Loucy (cell line): Measurements from ENCODE around the gene KIF18B.

Source experiments
- H2AFZ ChIP-seq: fragments of 200-600 bp; sonication (generic); 2 replicates; pipeline ENCODE4 v1.6.0; 2016; ENCODE audit warnings: antibody characterized with exemption, mild to moderate bottlenecking, low read length, moderate library complexity
- H3F3A ChIP-seq: fragments of 200-600 bp; 2 replicates; pipeline ENCODE4 v1.6.0; 2016; ENCODE audit warnings: antibody characterized with exemption, low read depth, mild to moderate bottlenecking
- H3K27me3 ChIP-seq: fragments of 200-600 bp; sonication (generic); 2 replicates; pipeline ENCODE4 v1.6.1; 2014; ENCODE audit warnings: low read length, mild to moderate bottlenecking; ENCODE audit not compliant: insufficient read depth, poor library complexity, severe bottlenecking
- H3K36me3 ChIP-seq: fragments of 200-600 bp; sonication (generic); 2 replicates; pipeline ENCODE4 v1.6.1; 2016; ENCODE audit warnings: low read length; ENCODE audit not compliant: insufficient read depth
- H3K4me1 ChIP-seq: fragments of 200-600 bp; sonication (generic); 2 replicates; pipeline ENCODE4 v1.5.1; 2014; ENCODE audit warnings: low read length, mild to moderate bottlenecking; ENCODE audit not compliant: insufficient read depth, poor library complexity, severe bottlenecking
- H3K4me2 ChIP-seq: fragments of 200-600 bp; sonication (generic); 2 replicates; pipeline ENCODE4 v1.6.0; 2014; ENCODE audit warnings: antibody characterized with exemption, low read length, low read depth, mild to moderate bottlenecking; ENCODE audit not compliant: poor library complexity, severe bottlenecking
- H3K4me3 ChIP-seq: fragments of 200-600 bp; sonication (generic); 2 replicates; pipeline ENCODE4 v1.5.1; 2014; ENCODE audit warnings: low read length, mild to moderate bottlenecking, mixed read lengths; ENCODE audit not compliant: poor library complexity, severe bottlenecking
- H3K79me2 ChIP-seq: fragments of 200-600 bp; sonication (generic); 2 replicates; pipeline ENCODE4 v1.6.1; 2014; ENCODE audit warnings: low read length; ENCODE audit not compliant: insufficient read depth
- H3K9ac ChIP-seq: fragments of 200-600 bp; sonication (generic); 2 replicates; pipeline ENCODE4 v1.6.0; 2014; ENCODE audit warnings: mild to moderate bottlenecking, low read depth, low read length, moderate library complexity; ENCODE audit not compliant: poor library complexity, severe bottlenecking
- H3K9me2 ChIP-seq: fragments of 200-600 bp; sonication (generic); replicated peaks from 2 replicates; pipeline ENCODE4 v1.6.1; 2016; ENCODE audit warnings: low read depth, low read length, mixed read lengths
- H3K9me3 ChIP-seq: fragments of 200-600 bp; sonication (generic); 2 replicates; pipeline ENCODE4 v1.6.1; 2014; ENCODE audit warnings: mild to moderate bottlenecking, antibody characterized with exemption, low read length, low read depth; ENCODE audit not compliant: insufficient read depth
- H4K20me1 ChIP-seq: fragments of 200-600 bp; sonication (generic); 2 replicates; pipeline ENCODE4 v1.6.0; 2014; ENCODE audit warnings: antibody characterized with exemption, low read length, mild to moderate bottlenecking; ENCODE audit not compliant: insufficient read depth, poor library complexity, severe bottlenecking
- EZH2phosphoT487 ChIP-seq: fragments of 200-600 bp; IDR thresholded peaks from 2 replicates; pipeline ENCODE4 v1.6.1; 2018; ENCODE audit warnings: antibody characterized with exemption, mild to moderate bottlenecking, moderate library complexity, borderline replicate concordance
- TF ChIP-seq, protein P1 (sequence below): fragments of 200-600 bp; sonication (generic); conservative IDR thresholded peaks from 2 replicates; pipeline ENCODE4 v1.5.1; 2014; ENCODE audit warnings: mild to moderate bottlenecking, antibody characterized with exemption, low read length

The KIF18B gene

DNA sequence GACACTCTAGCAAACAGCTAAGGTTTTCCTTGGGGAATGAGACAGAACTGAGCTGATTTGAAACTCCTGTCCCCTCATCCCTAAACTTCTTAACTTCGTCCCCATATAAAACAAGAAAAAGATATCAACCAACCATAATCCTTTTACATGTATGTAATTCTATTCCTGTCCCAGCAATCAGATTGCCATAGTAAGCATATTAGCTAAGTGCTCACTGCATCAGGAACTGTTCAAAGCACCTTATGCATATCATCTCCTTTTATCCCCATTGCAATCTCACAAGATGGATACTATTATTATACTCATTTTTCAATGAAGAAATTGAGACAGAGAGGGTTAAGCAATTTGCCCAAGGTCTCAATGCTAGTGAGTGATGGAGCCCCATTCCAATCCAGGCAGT, 6.8 kb downstream of the KIF18B start:
- Histone ChIP-seq H3K4me3 (peak overlapping the region; percentile 67), H3K9me3 (no peaks in the 10 kb centered on the region), H3K27me3 (no peaks in the 10 kb centered on the region), H2AFZ (no peak overlapping the region), H3K4me1 (peaks cover 55% of the 10 kb centered on the region), H3K9ac (peak overlapping the region; percentile 34), H3K9me2 (no peaks in the 10 kb centered on the region), H3F3A (no peaks in the 10 kb centered on the region), H3K79me2 (peaks cover 97% of the 10 kb centered on the region), H3K36me3 (peaks cover 16% of the 10 kb centered on the region; the same call in 1 of the 2 replicates), H4K20me1 (peaks cover 42% of the 10 kb centered on the region), H3K4me2 (peak overlapping the region; percentile 86)
- TF ChIP-seq, protein P1, sequence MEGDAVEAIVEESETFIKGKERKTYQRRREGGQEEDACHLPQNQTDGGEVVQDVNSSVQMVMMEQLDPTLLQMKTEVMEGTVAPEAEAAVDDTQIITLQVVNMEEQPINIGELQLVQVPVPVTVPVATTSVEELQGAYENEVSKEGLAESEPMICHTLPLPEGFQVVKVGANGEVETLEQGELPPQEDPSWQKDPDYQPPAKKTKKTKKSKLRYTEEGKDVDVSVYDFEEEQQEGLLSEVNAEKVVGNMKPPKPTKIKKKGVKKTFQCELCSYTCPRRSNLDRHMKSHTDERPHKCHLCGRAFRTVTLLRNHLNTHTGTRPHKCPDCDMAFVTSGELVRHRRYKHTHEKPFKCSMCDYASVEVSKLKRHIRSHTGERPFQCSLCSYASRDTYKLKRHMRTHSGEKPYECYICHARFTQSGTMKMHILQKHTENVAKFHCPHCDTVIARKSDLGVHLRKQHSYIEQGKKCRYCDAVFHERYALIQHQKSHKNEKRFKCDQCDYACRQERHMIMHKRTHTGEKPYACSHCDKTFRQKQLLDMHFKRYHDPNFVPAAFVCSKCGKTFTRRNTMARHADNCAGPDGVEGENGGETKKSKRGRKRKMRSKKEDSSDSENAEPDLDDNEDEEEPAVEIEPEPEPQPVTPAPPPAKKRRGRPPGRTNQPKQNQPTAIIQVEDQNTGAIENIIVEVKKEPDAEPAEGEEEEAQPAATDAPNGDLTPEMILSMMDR: no peak
- no peak for TF ChIP-seq EZH2phosphoT487

DNA sequence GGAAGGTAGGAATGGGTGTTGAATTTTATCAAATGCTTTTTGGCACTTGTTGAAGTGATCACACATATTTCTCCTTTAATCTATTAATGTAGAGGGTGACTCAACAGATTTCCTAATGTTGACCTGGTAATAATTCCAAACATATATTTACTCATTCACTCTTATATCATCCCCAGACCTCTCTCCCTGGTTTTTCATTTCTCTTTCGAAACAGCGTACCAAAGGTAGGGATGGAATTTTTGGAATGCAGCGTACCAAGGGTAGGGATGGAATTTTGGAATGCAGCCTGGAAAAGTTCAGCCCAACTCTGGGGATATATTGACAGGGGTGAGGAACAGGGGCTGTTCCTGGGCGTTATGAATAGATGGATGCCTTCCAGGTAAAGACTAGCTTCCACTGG, 7.3 kb downstream of the KIF18B start:
- H3K9me2 ChIP-seq: no peaks in the 10 kb centered on the region
- H3K79me2 ChIP-seq: peaks cover 97% of the 10 kb centered on the region
- H3K4me1 ChIP-seq: peaks cover 51% of the 10 kb centered on the region
- H4K20me1 ChIP-seq: peaks cover 40% of the 10 kb centered on the region
- no peaks in the 10 kb centered on the region for H3K27me3 ChIP-seq
- no peaks in the 10 kb centered on the region for H3K9me3 ChIP-seq
- peaks cover 21% of the 10 kb centered on the region; the same call in 1 of the 2 replicates for H3K36me3 ChIP-seq
- H3K9ac ChIP-seq: peak overlapping the region; percentile 34
- H3F3A ChIP-seq: no peaks in the 10 kb centered on the region
- H2AFZ ChIP-seq: no peak overlapping the region
- TF ChIP-seq, protein P1: no peak
- no peak for TF ChIP-seq EZH2phosphoT487
- H3K4me2 ChIP-seq: peak overlapping the region; percentile 86
- peak overlapping the region; percentile 67 for H3K4me3 ChIP-seq

DNA sequence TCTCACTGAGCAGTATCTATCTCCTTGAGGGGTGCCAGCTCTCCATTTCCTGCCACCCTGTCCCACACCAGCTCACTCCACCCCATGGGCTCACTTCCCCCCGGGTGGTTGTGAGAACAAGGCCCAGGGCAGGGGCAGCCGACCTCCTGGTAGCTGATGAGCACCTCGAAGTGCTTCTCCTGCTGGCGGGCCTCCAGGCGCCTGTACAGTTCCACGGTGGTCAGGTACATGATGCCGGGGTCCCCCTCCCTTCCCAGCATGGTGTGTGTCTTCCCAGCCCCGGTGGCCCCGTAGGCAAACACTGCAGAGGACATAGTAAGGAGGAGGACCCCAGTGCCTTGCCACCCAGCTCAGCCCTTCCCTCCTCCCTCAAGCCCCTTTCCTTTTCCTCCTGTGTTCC, 12.5 kb downstream of the KIF18B start:
- TF ChIP-seq, protein P1: no peak
- no peak for TF ChIP-seq EZH2phosphoT487
- no peaks in the 10 kb centered on the region for H3K9me3 ChIP-seq
- H3K9ac ChIP-seq: no peak overlapping the region
- H3F3A ChIP-seq: no peaks in the 10 kb centered on the region
- H3K79me2 ChIP-seq: peaks cover 53% of the 10 kb centered on the region
- H4K20me1 ChIP-seq: peaks cover 13% of the 10 kb centered on the region
- H3K4me1 ChIP-seq: peaks cover 4% of the 10 kb centered on the region
- H3K36me3 ChIP-seq: peaks cover 68% of the 10 kb centered on the region; the same call in 1 of the 2 replicates
- no peaks in the 10 kb centered on the region for H3K9me2 ChIP-seq
- no peak overlapping the region for H2AFZ ChIP-seq
- H3K4me2 ChIP-seq: no peak overlapping the region
- H3K4me3 ChIP-seq: no peak overlapping the region
- no peaks in the 10 kb centered on the region for H3K27me3 ChIP-seq
